GM12878 (cell line): ENCODE data around the gene GGT7. TPM values are rescaled to one million over a fixed set of nuclear protein-coding genes. Genes with fewer than 3 reads are reported as not detected.

Experiments
- ATAC-seq: fragments of 200-7000 bp; cut with Tn5 transposase; 3 replicates; pipeline ENCODE4 v1.9.1; 2020; ENCODE audit warnings: mild to moderate bottlenecking, moderate library complexity
- BruUV-seq: library from RNA; stranded (reverse); fragments of 400-500 nt; replicated peaks from 2 replicates; lab custom pipeline; 2021; lab: Mats Ljungman, UMichigan
- CTCF ChIA-PET: fragments of 300-600 bp; sonication (Branson Sonifier 250); formaldehyde crosslinking; extraction: SDS; loops from one replicate; lab custom pipeline; 2021; ENCODE audit warnings: inconsistent platforms; lab: Yijun Ruan, JAX
- POLR2A ChIA-PET: fragments of 350-600 bp; formaldehyde crosslinking; extraction: SDS; loops from one replicate; lab custom pipeline; 2021; ENCODE audit warnings: inconsistent platforms; lab: Charles Lee
- RAD21 ChIA-PET: fragments of 300-600 bp; sonication (Branson Sonifier 250); formaldehyde crosslinking; loops from one replicate; lab custom pipeline; 2023; ENCODE audit warnings: antibody characterized with exemption; ENCODE audit not compliant: unreplicated experiment; lab: Charles Lee
- SMC1A ChIA-PET: fragments of 300-600 bp; sonication (Branson Sonifier 250); formaldehyde crosslinking; loops from one replicate; lab custom pipeline; 2023; ENCODE audit not compliant: unreplicated experiment, uncharacterized antibody; lab: Charles Lee
- DNase-seq: peaks from one replicate; pipeline ENCODE4 v3.0.0-alpha.2; 2011; ENCODE audit warnings: low read depth, low spot score
- FAIRE-seq: peaks from 3 replicates; lab custom pipeline; 2011; peaks lifted over from hg19 to GRCh38; lab: Jason Lieb, UNC
- H2AFZ ChIP-seq: 2 replicates; pipeline ENCODE4 v1.6.0; 2011; ENCODE audit warnings: low read depth, low read length, control low read depth; ENCODE audit not compliant: control insufficient read depth
- H3K27ac ChIP-seq: 2 replicates; pipeline ENCODE4 v1.5.1; 2011; ENCODE audit warnings: control low read depth; ENCODE audit not compliant: control insufficient read depth, insufficient read depth
- H3K27me3 ChIP-seq, 2 experiments: replicated peaks in 1 of 2; 2 replicates each; pipeline versions ENCODE4 v1.6.0 to v1.6.1; 2011; ENCODE audit warnings: low read length in 1 of 2; ENCODE audit not compliant: control insufficient read depth in 2 of 2, insufficient read depth in 2 of 2
- H3K36me3 ChIP-seq, 2 experiments: 2 replicates each; pipeline ENCODE4 v1.5.1; 2011; ENCODE audit warnings: low read length in 1 of 2; ENCODE audit not compliant: control insufficient read depth in 2 of 2, insufficient read depth in 2 of 2
- H3K4me1 ChIP-seq: 2 replicates; pipeline ENCODE4 v1.6.1; 2011; ENCODE audit warnings: mild to moderate bottlenecking, low read length, moderate library complexity, mixed read lengths; ENCODE audit not compliant: control insufficient read depth, insufficient read depth
- H3K4me2 ChIP-seq: 2 replicates; pipeline ENCODE4 v1.6.0; 2011; ENCODE audit warnings: control low read depth; ENCODE audit not compliant: control insufficient read depth, insufficient read depth
- H3K4me3 ChIP-seq: fragments of 200-600 bp; sonication (generic); 2 replicates; pipeline ENCODE4 v1.5.1; 2016
- H3K79me2 ChIP-seq: 2 replicates; pipeline ENCODE4 v1.6.0; 2011; ENCODE audit warnings: low read length; ENCODE audit not compliant: control insufficient read depth, insufficient read depth
- H3K9ac ChIP-seq: 2 replicates; pipeline ENCODE4 v1.8.0; 2011; ENCODE audit warnings: low read length, control low read depth, mixed read lengths; ENCODE audit not compliant: control insufficient read depth, insufficient read depth
- H3K9me3 ChIP-seq: replicated peaks from 3 replicates; pipeline ENCODE4 v1.5.1; 2011; ENCODE audit warnings: mild to moderate bottlenecking, low read length; ENCODE audit not compliant: control insufficient read depth, insufficient read depth
- H4K20me1 ChIP-seq: 2 replicates; pipeline ENCODE4 v1.6.0; 2011; ENCODE audit not compliant: control insufficient read depth, insufficient read depth
- BHLHE40 ChIP-seq, 2 experiments: fragments of 450-650 bp in 1 of 2; IDR thresholded peaks; 2 replicates each; pipeline ENCODE4 v1.6.1; 2011 to 2017; ENCODE audit warnings: low read depth in 2 of 2, borderline replicate concordance in 1 of 2, improper control_type of control experiment in 1 of 2, low read length in 1 of 2, mild to moderate bottlenecking in 1 of 2
- DPF2 ChIP-seq: fragments of 450-650 bp; IDR thresholded peaks from 2 replicates; pipeline ENCODE4 v1.6.1; 2017; ENCODE audit warnings: mild to moderate bottlenecking
- E4F1 ChIP-seq: fragments of 450-650 bp; IDR thresholded peaks from 2 replicates; pipeline ENCODE4 v1.6.1; 2018; ENCODE audit warnings: borderline replicate concordance, mild to moderate bottlenecking; ENCODE audit not compliant: partially characterized antibody
- GABPA ChIP-seq: IDR thresholded peaks from 2 replicates; pipeline ENCODE4 v1.6.1; 2014; ENCODE audit warnings: antibody characterized with exemption, low read depth, mild to moderate bottlenecking, inconsistent platforms
- KLF5 ChIP-seq: fragments of 450-650 bp; IDR thresholded peaks from 2 replicates; pipeline ENCODE4 v1.6.1; 2014; ENCODE audit warnings: mild to moderate bottlenecking; ENCODE audit not compliant: partially characterized antibody
- MXI1 ChIP-seq: fragments of 150-350 bp; IDR thresholded peaks from 2 replicates; pipeline ENCODE4 v1.6.1; 2011; ENCODE audit warnings: low read depth, mild to moderate bottlenecking, inconsistent platforms, low read length, improper control_type of control experiment
- RBBP5 ChIP-seq: fragments of 200-600 bp; sonication (generic); conservative IDR thresholded peaks from 2 replicates; pipeline ENCODE4 v1.6.1; 2016
- SMAD1 ChIP-seq: fragments of 450-650 bp; IDR thresholded peaks from 2 replicates; pipeline ENCODE4 v1.6.1; 2018; ENCODE audit warnings: mild to moderate bottlenecking, low read depth; ENCODE audit not compliant: partially characterized antibody
- SPI1 ChIP-seq: IDR thresholded peaks from 2 replicates; pipeline ENCODE4 v1.6.1; 2011; ENCODE audit warnings: low read depth, mild to moderate bottlenecking, low read length, moderate library complexity, borderline replicate concordance; ENCODE audit not compliant: insufficient read depth
- YBX1 ChIP-seq: fragments of 450-650 bp; IDR thresholded peaks from 2 replicates; pipeline ENCODE4 v1.6.1; 2016; ENCODE audit warnings: antibody characterized with exemption
- WGBS: methylation state at CpG from one replicate; pipeline ENCODE4 v1.1.6; 2016; ENCODE audit warnings: low lambda C conversion rate; ENCODE audit not compliant: insufficient replicate concordance, insufficient coverage; ENCODE audit errors: missing lambda C conversion rate; 5-methylcytosine and 5-hydroxymethylcytosine counted together
- in situ Hi-C: fragments of 300-500 bp; cut with MboI; formaldehyde crosslinking; loops from 9 replicates; pipeline ENCODE4 v1.14.3; 2018; ENCODE audit warnings: mixed read lengths
- intact Hi-C: fragments of 100-400 bp; cut with micrococcal nuclease; formaldehyde crosslinking; loops from one replicate; pipeline ENCODE4 v1.14.2; 2022; ENCODE audit not compliant: unreplicated experiment
- polyA plus RNA-seq, 11 experiments: library from polyadenylated mRNA; depleted of rRNA in 4 of 11; unstranded in 6 of 11; stranded (reverse) in 5 of 11; fragments of >200 nt; fragmentation: Nextera tagmentation in 4 of 11; fragmentation: Illumina TruSeq in 1 of 11; extraction: Ambion mirVana in 4 of 11; extraction: Trizol in 1 of 11; gene quantifications; 1 replicate in 1 of 11; 2 replicates in 10 of 11; pipeline versions ENCODE4 v1.2.1 to v1.2.3, GENCODE V29; 2011 to 2016; ENCODE audit warnings: inconsistent platforms in 2 of 11, missing spikeins in 2 of 11, low read depth in 1 of 11
- total RNA-seq, 4 experiments: library from RNA; depleted of rRNA in 3 of 4; stranded (reverse); fragments of >200 nt in 3 of 4; fragmentation: Illumina TruSeq in 1 of 4; extraction: Trizol in 1 of 4; gene quantifications; 2 replicates each; pipeline versions ENCODE4 v1.2.1 to v1.2.3, GENCODE V29; 2013 to 2021
- TF ChIP-seq, protein P1 (sequence below): fragments of 450-650 bp; IDR thresholded peaks from 2 replicates; pipeline ENCODE4 v1.6.1; 2016; ENCODE audit warnings: mild to moderate bottlenecking, moderate library complexity, borderline replicate concordance
- TF ChIP-seq, protein P2 (sequence below): fragments of 450-650 bp; formaldehyde crosslinking; IDR thresholded peaks from 2 replicates; pipeline ENCODE4 v1.4.0; 2022; ENCODE audit warnings: mild to moderate bottlenecking, moderate library complexity

The GGT7 gene
- total and polyA plus RNA-seq, 10 of the 15 experiments (the other 5 are each of a cell fraction or from before 2014, with no cell fraction given) = 0.02 to 14.7 (median 5.3) TPM

- Histone ChIP-seq H3K9me3 (no peaks in the 10 kb centered on the region), H3K4me2 (no peak overlapping the region), H3K27ac (no peak overlapping the region), H3K36me3 (no peaks in the 10 kb centered on the region), H2AFZ (no peak overlapping the region), H3K4me3 (no peak overlapping the region), H3K9ac (no peak overlapping the region), H3K4me1 (no peaks in the 10 kb centered on the region; the same call in 1 of the 2 replicates), H4K20me1 (no peaks in the 10 kb centered on the region), H3K79me2 (peaks cover 34% of the 10 kb centered on the region), H3K27me3 (no peaks in the 10 kb centered on the region)
- TF ChIP-seq DPF2 (no peak), MXI1 (no peak), RBBP5 (no peak), GABPA (no peak), KLF5 (no peak), E4F1 (no peak), YBX1 (no peak), BHLHE40 (IDR thresholded peaks at IDR 0.05; ENCODE audit: borderline replicate concordance in 1 of 2, low read depth in 2 of 2, low read length in 1 of 2) (no peak), SPI1 (no peak), SMAD1 (no peak)
- TF ChIP-seq, protein P1, sequence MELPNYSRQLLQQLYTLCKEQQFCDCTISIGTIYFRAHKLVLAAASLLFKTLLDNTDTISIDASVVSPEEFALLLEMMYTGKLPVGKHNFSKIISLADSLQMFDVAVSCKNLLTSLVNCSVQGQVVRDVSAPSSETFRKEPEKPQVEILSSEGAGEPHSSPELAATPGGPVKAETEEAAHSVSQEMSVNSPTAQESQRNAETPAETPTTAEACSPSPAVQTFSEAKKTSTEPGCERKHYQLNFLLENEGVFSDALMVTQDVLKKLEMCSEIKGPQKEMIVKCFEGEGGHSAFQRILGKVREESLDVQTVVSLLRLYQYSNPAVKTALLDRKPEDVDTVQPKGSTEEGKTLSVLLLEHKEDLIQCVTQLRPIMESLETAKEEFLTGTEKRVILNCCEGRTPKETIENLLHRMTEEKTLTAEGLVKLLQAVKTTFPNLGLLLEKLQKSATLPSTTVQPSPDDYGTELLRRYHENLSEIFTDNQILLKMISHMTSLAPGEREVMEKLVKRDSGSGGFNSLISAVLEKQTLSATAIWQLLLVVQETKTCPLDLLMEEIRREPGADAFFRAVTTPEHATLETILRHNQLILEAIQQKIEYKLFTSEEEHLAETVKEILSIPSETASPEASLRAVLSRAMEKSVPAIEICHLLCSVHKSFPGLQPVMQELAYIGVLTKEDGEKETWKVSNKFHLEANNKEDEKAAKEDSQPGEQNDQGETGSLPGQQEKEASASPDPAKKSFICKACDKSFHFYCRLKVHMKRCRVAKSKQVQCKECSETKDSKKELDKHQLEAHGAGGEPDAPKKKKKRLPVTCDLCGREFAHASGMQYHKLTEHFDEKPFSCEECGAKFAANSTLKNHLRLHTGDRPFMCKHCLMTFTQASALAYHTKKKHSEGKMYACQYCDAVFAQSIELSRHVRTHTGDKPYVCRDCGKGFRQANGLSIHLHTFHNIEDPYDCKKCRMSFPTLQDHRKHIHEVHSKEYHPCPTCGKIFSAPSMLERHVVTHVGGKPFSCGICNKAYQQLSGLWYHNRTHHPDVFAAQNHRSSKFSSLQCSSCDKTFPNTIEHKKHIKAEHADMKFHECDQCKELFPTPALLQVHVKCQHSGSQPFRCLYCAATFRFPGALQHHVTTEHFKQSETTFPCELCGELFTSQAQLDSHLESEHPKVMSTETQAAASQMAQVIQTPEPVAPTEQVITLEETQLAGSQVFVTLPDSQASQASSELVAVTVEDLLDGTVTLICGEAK = no peak
- TF ChIP-seq, protein P2, sequence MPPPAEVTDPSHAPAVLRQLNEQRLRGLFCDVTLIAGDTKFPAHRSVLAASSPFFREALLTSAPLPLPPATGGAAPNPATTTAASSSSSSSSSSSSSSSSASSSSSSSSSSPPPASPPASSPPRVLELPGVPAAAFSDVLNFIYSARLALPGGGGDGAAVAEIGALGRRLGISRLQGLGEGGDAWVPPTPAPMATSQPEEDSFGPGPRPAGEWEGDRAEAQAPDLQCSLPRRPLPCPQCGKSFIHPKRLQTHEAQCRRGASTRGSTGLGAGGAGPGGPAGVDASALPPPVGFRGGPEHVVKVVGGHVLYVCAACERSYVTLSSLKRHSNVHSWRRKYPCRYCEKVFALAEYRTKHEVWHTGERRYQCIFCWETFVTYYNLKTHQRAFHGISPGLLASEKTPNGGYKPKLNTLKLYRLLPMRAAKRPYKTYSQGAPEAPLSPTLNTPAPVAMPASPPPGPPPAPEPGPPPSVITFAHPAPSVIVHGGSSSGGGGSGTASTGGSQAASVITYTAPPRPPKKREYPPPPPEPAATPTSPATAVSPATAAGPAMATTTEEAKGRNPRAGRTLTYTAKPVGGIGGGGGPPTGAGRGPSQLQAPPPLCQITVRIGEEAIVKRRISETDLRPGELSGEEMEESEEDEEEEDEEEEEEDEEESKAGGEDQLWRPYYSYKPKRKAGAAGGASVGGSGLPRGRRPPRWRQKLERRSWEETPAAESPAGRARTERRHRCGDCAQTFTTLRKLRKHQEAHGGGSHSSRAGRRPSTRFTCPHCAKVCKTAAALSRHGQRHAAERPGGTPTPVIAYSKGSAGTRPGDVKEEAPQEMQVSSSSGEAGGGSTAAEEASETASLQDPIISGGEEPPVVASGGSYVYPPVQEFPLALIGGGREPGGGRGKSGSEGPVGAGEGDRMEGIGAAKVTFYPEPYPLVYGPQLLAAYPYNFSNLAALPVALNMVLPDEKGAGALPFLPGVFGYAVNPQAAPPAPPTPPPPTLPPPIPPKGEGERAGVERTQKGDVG (CRISPR knock-in tag) = no peak
- WGBS = 50% methylated on average over 2 of the region's 2 CpGs
- DNase-seq (no peak), FAIRE-seq (no peak), ATAC-seq (no peak)
- ChIA-PET CTCF (interaction anchor here (0.6 to 1.4 kb wide), 3 partner anchors 18 to 658 kb away, joined by 3 to 4 read pairs (median 3); no protein-coding TSS in a partner anchor), RAD21 (interaction anchor here (1.0 kb wide), 1 partner anchor 504 kb away, joined by 3 read pairs; no protein-coding TSS in a partner anchor), SMC1A (interaction anchor here (0.7 to 1.2 kb wide), 3 partner anchors 15 to 50 kb away, joined by 3 read pairs; no protein-coding TSS in a partner anchor), POLR2A (no interaction called here)
- BruUV-seq = no TSS peak
- in situ Hi-C loops = no loop called here
- intact Hi-C loops = no loop called here
Measured at GRCh38 chr20:34817801-34818200, 54.9 kb downstream of the GGT7 start.
